Testis (tissue), 2 donors: ENCODE results near the gene PCDHGA7.
"Not testable (repeated sequence)": the region's sequence is repeated elsewhere in the genome, so short reads cannot be mapped to it uniquely, and the experiment has no call there.

Experiments
- POLR2A ChIP-seq: fragments of 450-650 bp; IDR thresholded peaks from one replicate; pipeline ENCODE4 v1.6.1; 2017; ENCODE audit warnings: antibody characterized with exemption, mild to moderate bottlenecking, moderate library complexity
- TF ChIP-seq, protein P1 (sequence below), 3 experiments: fragments of 450-650 bp in 2 of 3; fragments of 200-600 bp in 1 of 3; sonication (generic) in 1 of 3; IDR thresholded peaks; one replicate each; pipeline ENCODE4 v1.5.1; 2016 to 2019; ENCODE audit warnings: antibody characterized with exemption in 3 of 3, mild to moderate bottlenecking in 2 of 3, moderate library complexity in 1 of 3

DNA sequence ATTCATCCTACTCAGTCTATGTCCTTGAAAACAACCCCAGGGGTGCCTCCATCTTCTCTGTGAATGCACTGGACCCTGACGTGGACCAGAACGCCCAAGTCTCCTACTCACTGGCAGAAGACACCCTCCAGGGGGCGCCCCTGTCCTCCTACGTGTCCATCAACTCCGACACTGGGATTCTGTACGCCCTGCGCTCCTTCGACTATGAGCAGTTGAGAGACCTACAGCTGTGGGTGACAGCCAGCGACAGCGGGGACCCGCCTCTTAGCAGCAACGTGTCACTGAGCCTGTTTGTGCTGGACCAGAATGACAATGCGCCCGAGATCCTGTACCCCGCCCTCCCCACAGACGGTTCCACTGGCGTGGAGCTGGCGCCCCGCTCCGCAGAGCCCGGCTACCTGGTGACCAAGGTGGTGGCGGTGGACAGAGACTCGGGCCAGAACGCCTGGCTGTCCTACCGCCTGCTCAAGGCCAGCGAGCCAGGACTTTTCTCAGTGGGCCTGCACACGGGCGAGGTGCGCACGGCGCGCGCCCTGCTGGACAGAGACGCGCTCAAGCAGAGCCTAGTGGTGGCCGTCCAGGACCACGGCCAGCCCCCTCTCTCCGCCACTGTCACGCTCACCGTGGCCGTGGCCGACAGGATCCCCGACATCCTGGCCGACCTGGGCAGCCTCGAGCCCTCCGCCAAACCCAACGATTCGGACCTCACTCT, 6.9 kb upstream of the PCDHGA7 start:
- TF ChIP-seq, protein P1, sequence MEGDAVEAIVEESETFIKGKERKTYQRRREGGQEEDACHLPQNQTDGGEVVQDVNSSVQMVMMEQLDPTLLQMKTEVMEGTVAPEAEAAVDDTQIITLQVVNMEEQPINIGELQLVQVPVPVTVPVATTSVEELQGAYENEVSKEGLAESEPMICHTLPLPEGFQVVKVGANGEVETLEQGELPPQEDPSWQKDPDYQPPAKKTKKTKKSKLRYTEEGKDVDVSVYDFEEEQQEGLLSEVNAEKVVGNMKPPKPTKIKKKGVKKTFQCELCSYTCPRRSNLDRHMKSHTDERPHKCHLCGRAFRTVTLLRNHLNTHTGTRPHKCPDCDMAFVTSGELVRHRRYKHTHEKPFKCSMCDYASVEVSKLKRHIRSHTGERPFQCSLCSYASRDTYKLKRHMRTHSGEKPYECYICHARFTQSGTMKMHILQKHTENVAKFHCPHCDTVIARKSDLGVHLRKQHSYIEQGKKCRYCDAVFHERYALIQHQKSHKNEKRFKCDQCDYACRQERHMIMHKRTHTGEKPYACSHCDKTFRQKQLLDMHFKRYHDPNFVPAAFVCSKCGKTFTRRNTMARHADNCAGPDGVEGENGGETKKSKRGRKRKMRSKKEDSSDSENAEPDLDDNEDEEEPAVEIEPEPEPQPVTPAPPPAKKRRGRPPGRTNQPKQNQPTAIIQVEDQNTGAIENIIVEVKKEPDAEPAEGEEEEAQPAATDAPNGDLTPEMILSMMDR (IDR thresholded peaks at IDR 0.05): not testable (repeated sequence)
- TF ChIP-seq POLR2A: not testable (repeated sequence)
